Measurements from ENCODE around the gene PTPN2.

PTPN2 gene

DNA sequence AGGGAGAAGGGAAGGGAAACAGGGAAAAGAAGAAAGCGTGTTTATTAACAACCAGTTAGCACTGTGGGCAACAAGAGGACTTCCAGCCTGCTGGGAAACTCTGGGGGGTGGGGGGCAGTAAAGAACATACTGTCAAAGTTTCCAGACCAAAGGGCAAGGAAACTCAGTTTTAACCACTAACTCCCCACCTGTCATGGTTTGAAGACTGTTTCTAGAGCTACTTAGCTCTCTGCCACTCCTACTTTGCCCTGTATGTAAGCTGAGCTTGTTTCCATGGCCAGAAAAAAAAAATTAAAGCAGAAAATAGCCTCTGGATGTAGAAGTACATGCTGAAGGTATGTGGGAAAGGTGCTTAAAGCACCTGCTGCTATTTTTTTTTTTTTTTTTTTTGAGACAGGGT is 11.0 kb upstream of the PTPN2 start:
- H3K4me1 ChIP-seq (ENCODE audit: control insufficient read depth, insufficient read depth, low read length) = no peaks in the 10 kb centered on the region
- H3K4me3 ChIP-seq (ENCODE audit: low read length) = no peak overlapping the region
- no peak overlapping the region for H3K27ac ChIP-seq (ENCODE audit: low read length)
- no CpG with 5 or more reads among the region's 1 CpG for WGBS (ENCODE audit: insufficient coverage, insufficient read length)
- no peaks in the 10 kb centered on the region for H3K27me3 ChIP-seq (ENCODE audit: control insufficient read depth, insufficient read depth, low read length)
- no peak for DNase-seq (ENCODE audit: low read depth, low spot score)
- H3K9me3 ChIP-seq (ENCODE audit: control insufficient read depth, insufficient read depth, low read length) = no peaks in the 10 kb centered on the region
- H3K36me3 ChIP-seq (ENCODE audit: control insufficient read depth, insufficient read depth, low read length) = no peaks in the 10 kb centered on the region

DNA sequence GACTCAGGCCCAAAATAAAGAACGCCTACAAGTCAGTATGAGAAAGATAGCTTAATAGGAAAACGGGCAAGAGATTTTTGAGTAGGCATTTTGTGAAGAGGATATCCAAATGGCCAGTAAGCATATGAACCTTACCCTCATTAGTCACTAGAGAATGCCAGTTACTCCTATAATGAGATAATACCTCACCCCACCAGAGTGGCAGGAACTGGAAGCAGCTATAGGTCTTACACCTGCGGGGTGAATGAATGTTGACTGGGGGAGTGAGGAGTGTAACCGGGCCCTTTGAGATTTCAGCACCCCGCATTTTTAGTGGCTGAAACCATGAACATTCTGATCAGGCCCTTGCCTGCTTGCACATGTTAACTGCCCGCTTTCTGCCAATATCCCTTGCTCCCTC is 7.5 kb upstream of the PTPN2 start:
- H3K27me3 ChIP-seq (ENCODE audit: control insufficient read depth, insufficient read depth, low read length) = no peaks in the 10 kb centered on the region
- no CpG with 5 or more reads among the region's 6 CpGs for WGBS (ENCODE audit: insufficient coverage, insufficient read length)
- no peaks in the 10 kb centered on the region for H3K4me1 ChIP-seq (ENCODE audit: control insufficient read depth, insufficient read depth, low read length)
- no peak overlapping the region for H3K27ac ChIP-seq (ENCODE audit: low read length)
- H3K36me3 ChIP-seq (ENCODE audit: control insufficient read depth, insufficient read depth, low read length) = no peaks in the 10 kb centered on the region
- H3K4me3 ChIP-seq (ENCODE audit: low read length) = no peak overlapping the region
- H3K9me3 ChIP-seq (ENCODE audit: control insufficient read depth, insufficient read depth, low read length) = no peaks in the 10 kb centered on the region
- no peak for DNase-seq (ENCODE audit: low read depth, low spot score)

DNA sequence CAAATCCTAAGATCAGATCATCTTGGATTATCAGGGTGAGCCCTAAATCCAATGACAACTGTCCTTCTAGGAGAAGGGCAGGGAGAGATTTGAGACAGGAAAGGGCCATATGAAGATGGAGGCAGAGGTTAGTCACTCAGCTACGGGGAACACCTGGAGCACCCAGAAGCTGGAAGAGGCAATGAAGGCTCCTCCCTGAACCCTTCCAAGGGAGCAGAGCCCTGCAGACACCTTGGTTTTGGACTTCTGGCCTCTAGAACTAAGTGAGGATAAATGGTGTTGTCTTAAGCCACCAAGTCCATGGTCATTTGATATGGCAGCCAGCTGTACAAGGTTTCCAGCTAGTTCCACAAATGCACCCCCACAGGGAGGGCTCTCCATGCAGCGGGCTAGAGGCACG is 6.9 kb upstream of the PTPN2 start:
- Histone ChIP-seq H3K4me1 (ENCODE audit: control insufficient read depth, insufficient read depth, low read length) (no peaks in the 10 kb centered on the region), H3K9me3 (ENCODE audit: control insufficient read depth, insufficient read depth, low read length) (no peaks in the 10 kb centered on the region), H3K27ac (ENCODE audit: low read length) (no peak overlapping the region), H3K27me3 (ENCODE audit: control insufficient read depth, insufficient read depth, low read length) (no peaks in the 10 kb centered on the region), H3K36me3 (ENCODE audit: control insufficient read depth, insufficient read depth, low read length) (no peaks in the 10 kb centered on the region), H3K4me3 (ENCODE audit: low read length) (no peak overlapping the region)
- WGBS (ENCODE audit: insufficient coverage, insufficient read length) = no CpG with 5 or more reads among the region's 3 CpGs
- no peak for DNase-seq (ENCODE audit: low read depth, low spot score)

DNA sequence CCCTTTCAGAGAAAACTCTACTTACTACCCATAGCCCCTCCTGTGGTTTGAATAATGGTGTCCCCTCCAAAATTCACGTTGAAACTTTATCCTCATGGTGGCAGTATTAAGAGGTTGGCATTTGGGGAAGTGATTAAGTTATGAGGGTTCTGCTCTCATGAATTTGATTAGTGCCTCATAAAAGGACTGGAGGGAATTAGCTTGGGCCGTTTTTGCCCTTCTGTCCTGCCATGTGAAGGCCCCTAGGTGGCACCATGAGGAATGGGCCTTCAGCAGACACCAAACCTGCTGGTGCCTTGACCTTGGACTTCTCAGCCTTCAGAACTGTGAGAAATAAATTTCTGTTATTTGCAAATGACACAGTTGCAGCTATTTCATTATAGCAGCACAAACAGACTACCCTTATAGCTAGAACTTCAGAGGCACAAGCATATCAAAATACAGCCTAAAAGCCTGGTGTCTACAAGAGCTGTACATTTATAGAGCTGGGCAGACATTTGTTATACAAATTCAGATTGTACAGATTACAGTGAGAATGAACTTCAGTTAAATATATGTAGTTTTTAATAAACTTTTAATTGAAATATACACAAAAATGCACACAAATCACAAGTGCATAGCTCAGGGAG is 2.6 kb upstream of the PTPN2 start:
- no peak for DNase-seq (ENCODE audit: low read depth, low spot score)

GRCh38 chr18:12885500-12885899 is 1.5 kb upstream of the PTPN2 start:
- Histone ChIP-seq H3K36me3 (ENCODE audit: control insufficient read depth, insufficient read depth, low read length) (no peaks in the 10 kb centered on the region), H3K27me3 (ENCODE audit: control insufficient read depth, insufficient read depth, low read length) (no peaks in the 10 kb centered on the region), H3K4me3 (ENCODE audit: low read length) (no peak overlapping the region), H3K27ac (ENCODE audit: low read length) (no peak overlapping the region), H3K4me1 (ENCODE audit: control insufficient read depth, insufficient read depth, low read length) (peaks cover 1% of the 10 kb centered on the region; the same call in 1 of the 2 replicates), H3K9me3 (ENCODE audit: control insufficient read depth, insufficient read depth, low read length) (no peaks in the 10 kb centered on the region)
- DNase-seq (ENCODE audit: low read depth, low spot score) = no peak
- WGBS (ENCODE audit: insufficient coverage, insufficient read length) = no CpG with 5 or more reads among the region's 4 CpGs

More for the DNA sequence above, 2.6 kb upstream of the PTPN2 start:
- H3K36me3 ChIP-seq (ENCODE audit: control insufficient read depth, insufficient read depth, low read length) = no peaks in the 10 kb centered on the region
- no peaks in the 10 kb centered on the region; the same call in 1 of the 2 replicates for H3K4me1 ChIP-seq (ENCODE audit: control insufficient read depth, insufficient read depth, low read length)
- no peaks in the 10 kb centered on the region for H3K27me3 ChIP-seq (ENCODE audit: control insufficient read depth, insufficient read depth, low read length)
- H3K4me3 ChIP-seq (ENCODE audit: low read length) = no peak overlapping the region
- WGBS (ENCODE audit: insufficient coverage, insufficient read length) = no CpG with 5 or more reads among the region's 2 CpGs
- H3K27ac ChIP-seq (ENCODE audit: low read length) = no peak overlapping the region
- no peaks in the 10 kb centered on the region for H3K9me3 ChIP-seq (ENCODE audit: control insufficient read depth, insufficient read depth, low read length)

DNA sequence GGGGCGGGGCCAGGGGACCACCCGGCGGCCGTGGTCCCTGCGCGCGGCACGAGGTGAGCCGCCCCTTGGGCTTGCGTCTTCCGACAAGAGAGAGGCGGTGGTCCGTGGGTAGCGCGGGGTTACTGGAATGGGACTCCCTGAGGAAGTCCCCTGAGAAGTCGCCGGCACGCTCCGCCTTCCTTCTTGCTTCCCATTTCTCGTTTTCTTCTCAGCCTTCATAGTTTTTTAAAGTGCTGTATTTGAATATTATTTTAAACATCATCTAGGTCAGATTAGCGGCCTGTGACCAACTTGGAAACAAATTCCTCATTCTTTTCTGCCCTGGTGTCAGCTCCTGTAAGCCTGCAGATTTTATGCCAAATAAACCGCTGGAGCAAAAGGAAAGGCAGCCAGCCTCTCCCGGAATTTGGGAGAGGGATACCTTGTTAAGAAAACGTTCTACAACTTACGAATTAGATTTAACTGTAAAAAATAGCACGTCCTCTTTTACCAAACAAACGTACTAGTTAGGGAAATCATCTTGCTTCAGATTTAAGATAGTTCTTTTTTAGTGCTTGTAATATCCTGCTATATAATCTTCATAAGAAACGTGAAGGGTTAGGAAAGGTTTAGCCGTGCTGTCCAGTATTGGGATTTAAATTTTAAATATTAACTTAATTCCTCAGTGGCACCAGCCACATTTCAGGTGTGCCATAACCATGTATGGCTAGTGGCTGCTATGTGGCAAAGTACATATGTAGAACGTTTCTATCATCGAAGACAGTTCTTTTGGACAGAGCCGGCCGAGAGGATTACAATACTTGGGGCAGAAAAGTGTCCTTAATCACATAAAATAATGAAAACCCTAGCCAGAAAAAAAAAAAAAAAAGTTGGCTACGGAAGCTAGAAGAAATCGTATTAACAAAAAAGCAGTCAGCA is 628 bp upstream of the PTPN2 start:
- no CpG with 5 or more reads among the region's 35 CpGs for WGBS (ENCODE audit: insufficient coverage, insufficient read length)
- Histone ChIP-seq H3K4me1 (ENCODE audit: control insufficient read depth, insufficient read depth, low read length) (peaks cover 7% of the 10 kb centered on the region), H3K9me3 (ENCODE audit: control insufficient read depth, insufficient read depth, low read length) (no peaks in the 10 kb centered on the region), H3K4me3 (ENCODE audit: low read length) (peak overlapping the region; percentile 62; the same call in 1 of the 2 replicates), H3K27ac (ENCODE audit: low read length) (no peak overlapping the region), H3K27me3 (ENCODE audit: control insufficient read depth, insufficient read depth, low read length) (no peaks in the 10 kb centered on the region), H3K36me3 (ENCODE audit: control insufficient read depth, insufficient read depth, low read length) (no peaks in the 10 kb centered on the region)
- DNase-seq (ENCODE audit: low read depth, low spot score) = no peak

DNA sequence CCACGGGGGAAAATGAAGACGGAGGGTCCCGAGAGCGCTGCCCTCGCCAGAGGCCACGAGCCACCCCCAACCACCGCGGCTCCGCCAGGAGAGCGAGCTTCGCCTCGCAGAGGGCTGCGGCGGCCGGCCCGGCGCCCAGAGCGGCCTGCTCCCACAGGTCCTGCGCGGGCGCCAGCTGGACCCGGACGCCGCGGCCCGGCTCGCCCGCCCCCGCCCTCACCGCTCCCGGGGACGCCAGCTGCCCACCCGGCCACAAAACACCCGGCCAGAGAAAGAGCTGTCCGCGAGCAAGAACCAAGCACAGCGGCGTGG is 709 bp downstream of the PTPN2 start:
- no peak overlapping the region for H3K27ac ChIP-seq (ENCODE audit: low read length)
- no peaks in the 10 kb centered on the region for H3K36me3 ChIP-seq (ENCODE audit: control insufficient read depth, insufficient read depth, low read length)
- H3K4me3 ChIP-seq (ENCODE audit: low read length) = peak overlapping the region; percentile 97
- no peak for DNase-seq (ENCODE audit: low read depth, low spot score)
- H3K4me1 ChIP-seq (ENCODE audit: control insufficient read depth, insufficient read depth, low read length) = peaks cover 7% of the 10 kb centered on the region
- no peaks in the 10 kb centered on the region for H3K27me3 ChIP-seq (ENCODE audit: control insufficient read depth, insufficient read depth, low read length)
- no peaks in the 10 kb centered on the region for H3K9me3 ChIP-seq (ENCODE audit: control insufficient read depth, insufficient read depth, low read length)
- no CpG with 5 or more reads among the region's 38 CpGs for WGBS (ENCODE audit: insufficient coverage, insufficient read length)

GRCh38 chr18:12882453-12883371 is 1.3 kb downstream of the PTPN2 start:
- Histone ChIP-seq H3K9me3 (ENCODE audit: control insufficient read depth, insufficient read depth, low read length) (no peaks in the 10 kb centered on the region), H3K4me3 (ENCODE audit: low read length) (peak overlapping the region; percentile 97), H3K36me3 (ENCODE audit: control insufficient read depth, insufficient read depth, low read length) (no peaks in the 10 kb centered on the region), H3K4me1 (ENCODE audit: control insufficient read depth, insufficient read depth, low read length) (peaks cover 7% of the 10 kb centered on the region), H3K27ac (ENCODE audit: low read length) (no peak overlapping the region), H3K27me3 (ENCODE audit: control insufficient read depth, insufficient read depth, low read length) (no peaks in the 10 kb centered on the region)
- WGBS (ENCODE audit: insufficient coverage, insufficient read length) = no CpG with 5 or more reads among the region's 22 CpGs
- DNase-seq (ENCODE audit: low read depth, low spot score) = no peak

GRCh38 chr18:12880541-12880910 is 3.5 kb downstream of the PTPN2 start:
- H3K9me3 ChIP-seq (ENCODE audit: control insufficient read depth, insufficient read depth, low read length) = no peaks in the 10 kb centered on the region
- no peaks in the 10 kb centered on the region for H3K27me3 ChIP-seq (ENCODE audit: control insufficient read depth, insufficient read depth, low read length)
- no peak overlapping the region for H3K27ac ChIP-seq (ENCODE audit: low read length)
- WGBS (ENCODE audit: insufficient coverage, insufficient read length) = 100% methylated on average over 1 of the region's 2 CpGs
- H3K4me3 ChIP-seq (ENCODE audit: low read length) = no peak overlapping the region
- DNase-seq (ENCODE audit: low read depth, low spot score) = no peak
- peaks cover 7% of the 10 kb centered on the region for H3K4me1 ChIP-seq (ENCODE audit: control insufficient read depth, insufficient read depth, low read length)
- H3K36me3 ChIP-seq (ENCODE audit: control insufficient read depth, insufficient read depth, low read length) = no peaks in the 10 kb centered on the region

DNA sequence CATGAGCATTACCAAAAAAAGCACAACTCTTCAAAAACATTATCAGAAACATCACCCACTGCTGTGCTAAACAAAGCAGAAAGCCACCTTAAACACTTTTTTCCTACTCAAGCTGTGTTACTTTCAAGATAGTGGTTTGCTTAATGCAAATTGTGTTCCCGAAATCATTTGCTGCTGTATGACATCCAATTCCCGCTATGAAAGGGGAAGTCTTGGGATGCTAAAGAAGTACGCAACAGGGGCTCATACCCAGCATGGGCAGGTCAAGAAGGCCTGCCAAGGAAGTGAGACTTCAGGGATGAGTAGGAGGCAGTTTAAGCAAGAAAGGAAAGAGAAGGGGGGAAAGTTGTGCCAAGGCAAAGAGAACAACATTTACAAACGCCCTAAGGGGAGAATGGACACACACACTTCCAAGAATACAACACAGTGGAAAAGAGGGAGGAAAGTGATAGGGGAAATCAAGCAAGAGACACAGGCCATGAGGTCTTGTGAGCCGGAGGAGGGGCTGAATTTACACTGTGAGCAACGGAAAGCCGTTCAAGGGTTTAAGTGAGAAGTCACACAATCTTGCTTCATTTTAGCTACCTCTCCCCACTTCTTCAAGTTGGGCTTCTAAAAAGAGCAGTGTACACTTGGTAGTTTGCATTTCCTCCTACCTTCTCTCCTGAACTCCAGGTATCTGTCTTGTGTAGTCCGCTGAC is 4.0 kb downstream of the PTPN2 start:
- no peak overlapping the region for H3K4me3 ChIP-seq (ENCODE audit: low read length)
- no CpG with 5 or more reads among the region's 8 CpGs for WGBS (ENCODE audit: insufficient coverage, insufficient read length)

More for the DNA sequence above, 4.0 kb downstream of the PTPN2 start:
- Histone ChIP-seq H3K9me3 (ENCODE audit: control insufficient read depth, insufficient read depth, low read length) (no peaks in the 10 kb centered on the region), H3K27ac (ENCODE audit: low read length) (no peak overlapping the region), H3K27me3 (ENCODE audit: control insufficient read depth, insufficient read depth, low read length) (no peaks in the 10 kb centered on the region), H3K36me3 (ENCODE audit: control insufficient read depth, insufficient read depth, low read length) (no peaks in the 10 kb centered on the region), H3K4me1 (ENCODE audit: control insufficient read depth, insufficient read depth, low read length) (peaks cover 7% of the 10 kb centered on the region)
- no peak for DNase-seq (ENCODE audit: low read depth, low spot score)

Data from iPS DF 6.9 (cell line).